Measurements from ENCODE around the gene TUSC2.
A peak's percentile ranks its signal among the peaks of the same experiment; 100 is the strongest.
"Not testable (repeated sequence)": the region's sequence is repeated elsewhere in the genome, so short reads cannot be mapped to it uniquely, and the experiment has no call there.

TUSC2 gene

GRCh38 chr3:50294089-50294488 lies 33.9 kb downstream of the TUSC2 start:
- no peak for DNase-seq

DNA sequence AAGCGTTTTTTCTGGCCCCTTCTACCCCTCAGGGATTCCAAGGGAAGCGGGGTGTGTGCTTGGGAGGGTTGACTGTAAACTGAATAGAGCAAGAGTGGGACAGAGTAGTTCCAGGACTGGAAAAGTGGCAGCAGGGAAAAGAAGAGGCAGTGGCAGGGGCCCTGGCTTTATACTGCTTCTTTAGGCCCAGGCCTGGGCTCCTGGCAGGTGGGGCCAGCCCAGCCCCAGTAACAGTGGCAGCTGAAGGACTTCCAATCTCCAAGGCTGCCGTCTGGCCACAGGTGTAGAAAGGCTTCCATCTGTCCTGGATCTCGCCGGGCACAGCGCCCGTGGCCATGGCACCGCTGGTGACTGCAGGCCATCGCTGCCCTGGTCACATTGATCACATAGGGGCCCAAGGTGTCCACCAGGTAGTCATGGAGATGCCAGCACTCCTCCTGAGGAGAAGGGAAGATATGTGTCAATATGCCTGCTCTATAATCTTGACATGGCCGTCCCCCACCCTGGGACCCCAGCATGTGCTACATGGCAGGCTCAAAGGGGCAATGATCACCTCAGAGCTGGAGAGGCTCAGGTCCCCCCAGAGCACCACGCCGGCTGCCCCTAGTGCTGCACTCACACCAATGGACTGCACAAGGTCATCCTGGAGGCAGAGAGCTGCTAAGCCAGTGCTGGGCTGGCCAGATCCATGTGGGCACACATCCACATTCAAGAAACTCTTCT lies 34.8 kb downstream of the TUSC2 start:
- no peak for DNase-seq

DNA sequence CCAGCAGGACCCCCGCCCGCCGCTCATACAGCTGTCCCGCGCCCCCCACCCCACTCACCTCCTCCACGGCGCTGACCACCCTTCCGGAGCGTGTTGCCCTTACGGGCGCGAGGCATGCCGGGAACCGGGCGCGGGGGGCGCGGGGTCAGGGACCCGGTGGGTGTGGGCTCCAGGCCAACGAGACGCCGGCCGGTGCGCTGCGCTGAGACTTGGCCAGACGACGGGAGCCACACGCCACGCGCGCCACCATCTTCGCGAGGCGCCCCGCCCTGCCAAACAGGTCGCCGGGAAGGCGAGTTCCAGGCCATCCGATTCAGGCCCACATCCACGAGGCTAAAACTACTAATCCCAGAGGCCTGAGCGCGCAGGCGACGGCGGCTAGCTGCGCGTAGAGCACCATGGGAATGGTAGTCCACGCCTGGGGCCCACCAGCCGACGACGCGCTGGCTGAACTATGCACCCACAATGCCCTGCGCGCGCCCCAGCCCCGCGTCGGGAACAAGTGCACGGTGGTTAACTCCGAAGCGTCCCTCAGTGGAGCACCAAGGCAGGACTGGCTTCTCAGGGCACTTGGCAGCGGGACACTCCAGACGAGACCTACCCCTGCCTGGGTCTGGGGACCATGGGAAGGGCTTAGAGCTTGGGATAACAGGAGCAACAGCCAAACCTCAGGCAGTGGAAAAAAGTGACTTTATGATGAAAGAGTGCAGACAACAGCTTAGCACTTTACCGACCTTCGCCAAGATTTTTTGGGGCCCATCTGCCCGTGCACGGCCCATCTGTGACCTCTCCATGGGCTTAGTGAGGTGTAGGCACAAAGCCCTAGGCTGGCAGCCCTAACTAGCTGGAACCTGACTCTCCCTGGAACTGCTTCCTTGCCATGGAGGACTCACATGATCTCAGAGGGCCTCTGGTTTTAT lies 35.6 kb downstream of the TUSC2 start, which contains the start of gene IFRD2:
TSS of gene IFRD2 (minus strand) at position 271 of the 920 bp plus-strand sequence. CDS start at position 116, 155 bp downstream.
- DNase-seq = peak; percentile 98

DNA sequence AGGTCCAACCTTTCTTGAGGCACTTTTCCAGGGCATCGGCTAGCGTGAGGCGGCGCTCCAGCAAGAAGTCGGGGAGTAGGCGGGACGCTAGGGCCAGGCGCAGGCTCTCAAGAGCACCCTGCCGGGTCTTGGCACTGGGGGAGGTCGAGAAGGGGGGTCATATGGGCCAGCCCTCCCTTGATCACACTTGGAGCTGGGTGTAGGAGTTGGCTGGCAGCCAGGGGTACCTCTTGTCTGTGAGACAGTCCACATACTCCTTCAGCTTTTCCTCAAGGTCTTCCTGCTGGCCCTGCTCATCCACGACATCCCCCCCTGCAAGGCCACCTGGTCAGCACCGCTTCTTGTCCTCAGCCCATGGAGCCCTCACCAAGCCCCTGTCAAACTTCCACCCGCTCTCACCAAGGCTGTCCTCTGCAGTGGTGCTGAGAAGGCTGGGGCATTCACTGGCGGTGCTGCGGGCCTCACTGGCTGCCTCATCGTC lies 37.8 kb downstream of the TUSC2 start:
- DNase-seq = no peak

DNA sequence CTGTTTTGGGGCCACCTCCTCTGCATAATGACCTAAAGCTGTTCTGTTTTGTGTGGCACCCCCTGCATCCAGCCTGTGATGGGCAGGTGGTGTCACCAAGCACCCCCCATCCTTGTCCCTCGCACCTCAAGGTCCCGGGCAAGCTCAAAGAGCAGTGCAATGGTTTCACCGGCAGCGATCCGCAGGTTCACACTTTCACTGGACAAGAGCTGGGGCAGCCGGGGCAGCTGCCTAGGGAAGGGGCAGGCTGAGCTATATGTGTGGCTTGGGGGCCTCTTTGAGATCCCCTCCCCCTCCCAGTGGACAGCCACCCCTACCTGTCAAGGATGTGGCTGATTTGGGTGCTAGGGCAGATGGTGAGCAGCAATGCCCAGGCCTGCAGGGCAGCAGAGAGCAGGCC lies 38.9 kb downstream of the TUSC2 start:
- no peak for DNase-seq

- no peak for DNase-seq
Measured at GRCh38 chr3:50288387-50289007, 39.5 kb downstream of the TUSC2 start.

DNA sequence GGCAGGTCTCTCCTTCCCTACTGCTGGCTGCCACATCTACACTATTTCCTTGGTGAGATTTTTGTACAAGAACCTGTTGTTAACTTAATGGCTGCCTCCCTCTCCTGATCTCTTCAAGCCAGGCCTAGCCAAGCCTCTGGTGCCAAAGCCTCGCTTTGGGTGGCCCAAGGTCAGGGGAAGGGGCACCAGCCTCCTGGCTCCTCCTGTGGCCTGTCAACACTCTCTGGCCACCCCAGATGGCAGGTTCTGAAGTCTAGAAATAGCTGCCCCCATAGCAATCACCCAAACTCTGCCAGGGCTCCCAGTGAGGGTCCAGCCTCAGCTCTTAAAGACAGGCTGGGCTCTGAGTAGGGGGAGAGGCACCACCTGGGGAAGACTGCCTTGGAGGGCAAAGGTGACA lies 40.8 kb downstream of the TUSC2 start:
- no peak for DNase-seq

DNA sequence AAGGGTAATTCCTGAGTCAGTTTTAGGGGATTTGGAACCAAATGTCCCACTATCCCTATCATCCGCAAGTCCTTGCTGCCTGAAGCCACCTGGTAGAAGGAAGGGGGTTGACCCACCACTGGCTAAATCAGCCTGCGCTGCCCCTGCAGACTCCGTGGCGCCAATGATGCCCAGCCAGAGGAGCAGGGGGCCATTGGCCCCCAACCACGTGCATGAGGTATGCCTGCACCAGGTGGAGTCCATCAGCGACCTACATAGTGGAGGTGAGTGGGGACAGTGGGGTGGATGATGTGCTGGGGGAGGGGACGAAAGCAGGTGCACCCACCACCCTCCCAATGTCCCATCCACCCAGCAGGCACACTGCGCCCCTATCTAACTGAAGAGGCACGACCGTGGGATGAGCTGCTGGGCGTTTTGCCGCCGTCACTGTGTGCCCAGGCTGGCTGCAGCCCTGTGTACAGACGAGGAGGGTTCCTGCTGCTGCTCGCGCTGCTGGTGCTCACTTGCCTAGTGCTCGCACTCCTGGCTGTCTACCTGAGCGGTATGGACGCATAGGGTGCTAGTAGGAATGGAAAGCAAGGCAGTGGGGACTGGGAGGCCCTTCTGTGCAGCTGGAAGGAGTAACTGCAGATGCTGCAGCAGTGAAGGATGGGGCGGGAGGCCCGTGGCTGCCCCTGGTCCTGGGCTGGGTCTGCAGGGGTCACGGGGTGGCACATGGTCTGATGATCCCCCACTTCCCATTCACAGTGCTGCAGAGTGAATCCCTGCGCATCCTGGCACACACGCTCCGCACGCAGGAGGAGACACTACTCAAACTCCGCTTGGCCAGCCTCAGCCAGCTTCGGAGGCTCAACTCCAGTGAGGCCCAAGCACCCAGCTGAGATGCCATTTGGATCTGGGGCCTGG lies 41.4 kb downstream of the TUSC2 start:
- DNase-seq = no peak

- DNase-seq = not testable (repeated sequence)
Measured at GRCh38 chr3:50284121-50284520, 43.9 kb downstream of the TUSC2 start.

DNA sequence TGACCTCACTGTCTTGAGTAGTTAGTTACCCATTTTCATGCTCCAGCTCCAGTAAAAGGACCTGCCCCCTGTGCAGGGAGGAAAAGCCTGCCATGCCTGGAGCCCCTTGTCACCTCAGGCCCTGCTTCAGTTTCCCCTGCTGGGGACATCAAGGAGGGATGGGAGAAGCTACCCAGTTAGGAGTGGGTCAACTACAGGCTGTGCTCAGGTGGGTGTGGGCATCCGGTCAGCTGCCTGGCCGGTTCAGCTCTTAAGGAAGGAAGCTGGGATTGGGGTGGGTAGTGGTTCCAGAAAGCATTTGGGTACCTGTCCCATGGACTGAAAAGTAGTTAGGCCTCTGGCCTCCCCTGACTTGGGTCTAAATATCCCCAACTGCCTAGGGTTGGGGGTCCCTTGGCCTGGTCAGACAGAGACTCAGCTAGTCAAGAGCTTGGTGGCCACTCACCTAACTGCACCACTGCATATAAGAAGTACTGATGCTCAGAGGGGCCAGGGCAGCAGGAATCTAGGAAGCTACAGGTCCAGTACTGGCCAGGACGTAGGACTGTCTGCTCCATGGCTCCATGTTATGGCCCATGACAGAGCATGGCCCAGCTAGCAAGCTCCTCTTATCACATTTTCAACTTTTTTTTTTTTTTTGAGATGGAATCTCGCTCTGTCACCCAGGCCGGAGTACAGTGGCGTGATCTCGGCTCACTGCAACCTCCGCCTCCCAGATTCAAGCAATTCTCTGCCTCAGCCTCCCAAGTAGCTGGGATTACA lies 48.6 kb downstream of the TUSC2 start:
- DNase-seq = no peak

- no peak for DNase-seq
Measured at GRCh38 chr3:50278880-50279224, 49.2 kb downstream of the TUSC2 start, which contains the start of gene LSMEM2. Gene LSMEM2 (plus strand): TSS chr3:50279087. CDS start chr3:50279114, 27 bp downstream.

GRCh38 chr3:50278123-50278879 lies 49.7 kb downstream of the TUSC2 start:
- DNase-seq = no peak

DNA sequence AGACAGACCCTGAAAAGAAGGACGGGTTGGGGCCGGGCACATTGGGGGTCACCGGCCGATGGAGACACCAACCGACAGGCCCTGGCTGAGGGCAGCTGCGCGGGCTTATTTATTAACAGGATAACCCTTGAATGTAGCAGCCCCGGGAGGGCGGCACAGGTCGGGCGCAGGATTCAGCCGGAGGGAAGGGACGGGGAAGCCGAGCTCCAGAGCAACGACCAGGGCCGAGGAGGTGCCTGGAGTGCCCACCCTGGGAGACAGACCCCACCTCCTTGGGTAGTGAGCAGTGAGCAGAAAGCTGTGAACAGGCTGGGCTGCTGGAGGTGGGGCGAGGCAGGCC lies 51.3 kb downstream of the TUSC2 start:
- DNase-seq = no peak

GRCh38 chr3:50275996-50276761 lies 51.8 kb downstream of the TUSC2 start:
- DNase-seq = no peak

DNA sequence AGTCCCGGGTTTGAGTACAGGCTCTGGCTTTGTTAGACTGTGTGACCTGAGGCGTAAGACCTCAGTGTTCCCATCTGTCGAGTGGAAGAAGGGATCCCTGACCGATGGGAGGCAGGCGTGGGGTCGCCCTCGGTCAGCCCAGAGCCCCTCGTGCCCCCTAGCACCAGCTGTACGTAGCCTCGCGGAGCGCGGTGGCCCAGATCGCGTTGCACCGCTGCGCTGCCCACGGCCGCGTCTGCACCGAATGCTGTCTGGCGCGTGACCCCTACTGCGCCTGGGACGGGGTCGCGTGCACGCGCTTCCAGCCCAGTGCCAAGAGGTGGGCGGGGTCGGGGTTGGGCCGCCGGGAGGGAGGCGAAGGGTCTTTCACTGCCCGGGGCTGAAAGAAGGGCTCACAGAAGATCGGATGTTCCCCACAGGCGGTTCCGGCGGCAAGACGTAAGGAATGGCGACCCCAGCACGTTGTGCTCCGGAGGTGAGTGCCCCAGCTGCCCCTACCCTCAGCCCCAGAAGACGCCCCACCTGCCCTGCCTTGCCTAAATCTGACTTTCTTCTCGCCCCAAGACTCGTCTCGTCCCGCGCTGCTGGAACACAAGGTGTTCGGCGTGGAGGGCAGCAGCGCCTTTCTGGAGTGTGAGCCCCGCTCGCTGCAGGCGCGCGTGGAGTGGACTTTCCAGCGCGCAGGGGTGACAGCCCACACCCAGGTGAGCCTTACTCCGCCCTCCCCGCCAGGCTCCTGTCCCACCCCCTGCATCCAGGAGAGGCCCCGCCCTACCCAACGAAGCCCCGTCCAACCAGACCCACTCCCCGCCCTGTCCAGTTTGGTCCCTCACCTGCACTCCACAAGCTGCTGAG lies 52.7 kb downstream of the TUSC2 start:
- no peak for DNase-seq

Measured in fibroblast of skin of back (primary cell).